GM10266 (cell line): ENCODE data around the gene SOCS1.

Experiments
- DNase-seq: peaks from one replicate; pipeline ENCODE4 v3.0.0; 2012; ENCODE audit errors: extremely low spot score
- CTCF ChIP-seq: IDR thresholded peaks from 2 replicates; pipeline ENCODE4 v1.5.1; 2012; ENCODE audit warnings: mild to moderate bottlenecking, low read depth; ENCODE audit not compliant: control insufficient read depth, insufficient read depth; ENCODE audit errors: missing control alignments

The SOCS1 gene

GRCh38 chr16:11251525-11252481 is 4.2 kb downstream of the SOCS1 start:
- peak; percentile 72 for DNase-seq
- TF ChIP-seq CTCF = no peak

- DNase-seq = no peak
These were observed 5.0 kb downstream of the SOCS1 start for GRCh38 chr16:11250786-11251524.

GRCh38 chr16:11250091-11250785 is 5.8 kb downstream of the SOCS1 start:
- DNase-seq = no peak
- TF ChIP-seq CTCF = no peak

More at GRCh38 chr16:11250786-11251524, 5.0 kb downstream of the SOCS1 start:
- no peak for TF ChIP-seq CTCF

GRCh38 chr16:11249233-11250061 is 6.6 kb downstream of the SOCS1 start:
- TF ChIP-seq CTCF = no peak

GRCh38 chr16:11248133-11248532 is 7.9 kb downstream of the SOCS1 start:
- TF ChIP-seq CTCF = no peak
- DNase-seq = no peak

More at GRCh38 chr16:11249233-11250061, 6.6 kb downstream of the SOCS1 start:
- no peak for DNase-seq

- TF ChIP-seq CTCF = no peak
- DNase-seq = no peak
These were observed 10.0 kb downstream of the SOCS1 start for GRCh38 chr16:11245988-11246387.
